HepG2 (cell line): ENCODE results near the gene VDR. TPM values are rescaled to one million over a fixed set of nuclear protein-coding genes. Genes with fewer than 3 reads are reported as not detected.

Source experiments
- CERS6 ChIP-seq: sonication (generic); formaldehyde crosslinking; IDR thresholded peaks from 2 replicates; pipeline ENCODE4 v1.5.0; 2020; ENCODE audit warnings: missing genetic modification reagents
- FOXA1 ChIP-seq, 2 experiments: fragments of 450-650 bp in 1 of 2; sonication (generic) in 1 of 2; formaldehyde crosslinking in 1 of 2; IDR thresholded peaks; 2 replicates each; pipeline versions ENCODE4 v1.4.0 to v1.6.1; 2016 to 2020; ENCODE audit warnings: missing genetic modification reagents in 1 of 2
- GTF3A ChIP-seq: sonication (generic); formaldehyde crosslinking; conservative IDR thresholded peaks from 2 replicates; pipeline ENCODE4 v1.4.0; 2020; ENCODE audit warnings: mild to moderate bottlenecking, missing genetic modification reagents
- HOXD1 ChIP-seq: sonication (generic); formaldehyde crosslinking; IDR thresholded peaks from 2 replicates; pipeline ENCODE4 v1.5.0; 2020; ENCODE audit warnings: missing genetic modification reagents
- KDM2A ChIP-seq: sonication (generic); formaldehyde crosslinking; IDR thresholded peaks from 2 replicates; pipeline ENCODE4 v1.4.0; 2020; ENCODE audit warnings: low read depth, missing genetic modification reagents, borderline replicate concordance
- MYNN ChIP-seq: sonication (generic); formaldehyde crosslinking; IDR thresholded peaks from 2 replicates; pipeline ENCODE4 v1.4.0; 2020; ENCODE audit warnings: mild to moderate bottlenecking, low read depth, missing genetic modification reagents
- ZNF318 ChIP-seq: sonication (generic); formaldehyde crosslinking; IDR thresholded peaks from 2 replicates; pipeline ENCODE4 v1.4.0; 2020; ENCODE audit warnings: mild to moderate bottlenecking, missing genetic modification reagents
- ZNF367 ChIP-seq: sonication (generic); formaldehyde crosslinking; IDR thresholded peaks from 2 replicates; pipeline ENCODE4 v1.4.0; 2020; ENCODE audit warnings: missing genetic modification reagents, borderline replicate concordance
- ZNF563 ChIP-seq: sonication (generic); formaldehyde crosslinking; IDR thresholded peaks from 2 replicates; pipeline ENCODE4 v1.8.0; 2022; ENCODE audit warnings: mild to moderate bottlenecking, moderate library complexity, missing genetic modification reagents
- polyA plus RNA-seq, 8 experiments: library from polyadenylated mRNA; depleted of rRNA in 3 of 8; stranded (reverse) in 7 of 8; unstranded in 1 of 8; fragments of >200 nt; fragmentation: Illumina TruSeq in 4 of 8; extraction: Trizol in 4 of 8; gene quantifications; 2 replicates each; pipeline versions ENCODE4 v1.2.1 to v1.2.3, GENCODE V29; 2011 to 2016; ENCODE audit warnings: low read depth in 4 of 8, missing spikeins in 1 of 8, mixed read lengths in 1 of 8; ENCODE audit not compliant: insufficient read depth in 1 of 8
- total RNA-seq, 5 experiments: library from RNA; depleted of rRNA; stranded (reverse); fragments of >200 nt; fragmentation: Illumina TruSeq; extraction: Trizol; gene quantifications; 2 replicates each; pipeline ENCODE4 v1.2.3, GENCODE V29; 2016; ENCODE audit warnings: low read depth in 1 of 5
- TF ChIP-seq, protein P1 (sequence below): sonication (generic); formaldehyde crosslinking; IDR thresholded peaks from 2 replicates; pipeline ENCODE4 v1.4.0; 2020; ENCODE audit warnings: mild to moderate bottlenecking, missing genetic modification reagents
- TF ChIP-seq, protein P2 (sequence below): sonication (generic); formaldehyde crosslinking; IDR thresholded peaks from 2 replicates; pipeline ENCODE4 v1.4.0; 2020; ENCODE audit warnings: missing genetic modification reagents, borderline replicate concordance
- TF ChIP-seq, protein P3 (sequence below): sonication (generic); formaldehyde crosslinking; IDR thresholded peaks from 2 replicates; pipeline ENCODE4 v1.4.0; 2020; ENCODE audit warnings: missing genetic modification reagents

VDR gene
- total and polyA plus RNA-seq, 2 of the 13 experiments (the other 11 are each of a cell fraction or from before 2014, with no cell fraction given): 0.08 to 0.33 TPM

DNA sequence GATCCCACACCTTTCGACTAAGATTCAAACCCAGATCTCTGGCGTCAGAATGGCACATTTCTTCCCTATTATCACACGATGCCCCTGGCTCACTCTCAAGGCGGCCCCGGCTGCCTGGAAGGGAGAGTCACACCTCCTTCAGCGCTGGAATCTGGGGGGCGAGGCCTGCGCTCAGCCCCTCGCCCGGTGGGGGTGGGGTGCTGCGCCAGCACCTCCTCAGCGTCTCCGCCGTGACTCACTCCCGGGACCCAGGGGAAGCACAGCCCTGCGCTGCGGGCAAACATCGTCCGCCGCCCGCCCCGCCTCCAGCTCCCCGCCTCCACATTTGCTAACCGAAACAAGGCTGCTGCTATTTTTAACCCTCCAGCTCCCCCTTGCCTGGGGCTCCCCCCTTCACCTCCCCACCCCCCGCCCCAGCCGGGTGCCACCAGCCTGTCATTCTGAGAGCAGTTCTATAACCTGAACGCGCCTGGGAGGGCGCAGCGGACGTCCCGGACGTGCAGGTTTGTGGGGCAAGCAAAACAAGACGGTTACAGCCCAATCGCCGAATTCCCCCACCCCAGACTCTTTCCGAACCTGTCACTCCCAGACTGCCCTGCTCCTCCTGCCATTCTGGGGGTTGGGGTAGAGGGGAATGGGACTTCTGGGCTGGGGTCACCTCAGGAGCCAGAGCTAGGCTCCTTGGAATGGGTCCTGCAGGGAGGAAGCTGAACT is 91.8 kb downstream of the VDR start (continued):
- no peak for TF ChIP-seq ZNF318 (CRISPR knock-in tag)
- TF ChIP-seq HOXD1 (CRISPR knock-in tag): no peak
- TF ChIP-seq, protein P1, sequence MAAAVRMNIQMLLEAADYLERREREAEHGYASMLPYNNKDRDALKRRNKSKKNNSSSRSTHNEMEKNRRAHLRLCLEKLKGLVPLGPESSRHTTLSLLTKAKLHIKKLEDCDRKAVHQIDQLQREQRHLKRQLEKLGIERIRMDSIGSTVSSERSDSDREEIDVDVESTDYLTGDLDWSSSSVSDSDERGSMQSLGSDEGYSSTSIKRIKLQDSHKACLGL (CRISPR knock-in tag): no peak
- no peak for TF ChIP-seq KDM2A (CRISPR knock-in tag)
- no peak for TF ChIP-seq ZNF563 (CRISPR knock-in tag)
- no peak for TF ChIP-seq ZNF367 (CRISPR knock-in tag)
- TF ChIP-seq, protein P2, sequence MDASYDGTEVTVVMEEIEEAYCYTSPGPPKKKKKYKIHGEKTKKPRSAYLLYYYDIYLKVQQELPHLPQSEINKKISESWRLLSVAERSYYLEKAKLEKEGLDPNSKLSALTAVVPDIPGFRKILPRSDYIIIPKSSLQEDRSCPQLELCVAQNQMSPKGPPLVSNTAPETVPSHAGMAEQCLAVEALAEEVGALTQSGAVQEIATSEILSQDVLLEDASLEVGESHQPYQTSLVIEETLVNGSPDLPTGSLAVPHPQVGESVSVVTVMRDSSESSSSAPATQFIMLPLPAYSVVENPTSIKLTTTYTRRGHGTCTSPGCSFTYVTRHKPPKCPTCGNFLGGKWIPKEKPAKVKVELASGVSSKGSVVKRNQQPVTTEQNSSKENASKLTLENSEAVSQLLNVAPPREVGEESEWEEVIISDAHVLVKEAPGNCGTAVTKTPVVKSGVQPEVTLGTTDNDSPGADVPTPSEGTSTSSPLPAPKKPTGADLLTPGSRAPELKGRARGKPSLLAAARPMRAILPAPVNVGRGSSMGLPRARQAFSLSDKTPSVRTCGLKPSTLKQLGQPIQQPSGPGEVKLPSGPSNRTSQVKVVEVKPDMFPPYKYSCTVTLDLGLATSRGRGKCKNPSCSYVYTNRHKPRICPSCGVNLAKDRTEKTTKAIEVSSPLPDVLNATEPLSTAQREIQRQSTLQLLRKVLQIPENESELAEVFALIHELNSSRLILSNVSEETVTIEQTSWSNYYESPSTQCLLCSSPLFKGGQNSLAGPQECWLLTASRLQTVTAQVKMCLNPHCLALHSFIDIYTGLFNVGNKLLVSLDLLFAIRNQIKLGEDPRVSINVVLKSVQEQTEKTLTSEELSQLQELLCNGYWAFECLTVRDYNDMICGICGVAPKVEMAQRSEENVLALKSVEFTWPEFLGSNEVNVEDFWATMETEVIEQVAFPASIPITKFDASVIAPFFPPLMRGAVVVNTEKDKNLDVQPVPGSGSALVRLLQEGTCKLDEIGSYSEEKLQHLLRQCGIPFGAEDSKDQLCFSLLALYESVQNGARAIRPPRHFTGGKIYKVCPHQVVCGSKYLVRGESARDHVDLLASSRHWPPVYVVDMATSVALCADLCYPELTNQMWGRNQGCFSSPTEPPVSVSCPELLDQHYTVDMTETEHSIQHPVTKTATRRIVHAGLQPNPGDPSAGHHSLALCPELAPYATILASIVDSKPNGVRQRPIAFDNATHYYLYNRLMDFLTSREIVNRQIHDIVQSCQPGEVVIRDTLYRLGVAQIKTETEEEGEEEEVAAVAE (CRISPR knock-in tag): no peak
- TF ChIP-seq, protein P3, sequence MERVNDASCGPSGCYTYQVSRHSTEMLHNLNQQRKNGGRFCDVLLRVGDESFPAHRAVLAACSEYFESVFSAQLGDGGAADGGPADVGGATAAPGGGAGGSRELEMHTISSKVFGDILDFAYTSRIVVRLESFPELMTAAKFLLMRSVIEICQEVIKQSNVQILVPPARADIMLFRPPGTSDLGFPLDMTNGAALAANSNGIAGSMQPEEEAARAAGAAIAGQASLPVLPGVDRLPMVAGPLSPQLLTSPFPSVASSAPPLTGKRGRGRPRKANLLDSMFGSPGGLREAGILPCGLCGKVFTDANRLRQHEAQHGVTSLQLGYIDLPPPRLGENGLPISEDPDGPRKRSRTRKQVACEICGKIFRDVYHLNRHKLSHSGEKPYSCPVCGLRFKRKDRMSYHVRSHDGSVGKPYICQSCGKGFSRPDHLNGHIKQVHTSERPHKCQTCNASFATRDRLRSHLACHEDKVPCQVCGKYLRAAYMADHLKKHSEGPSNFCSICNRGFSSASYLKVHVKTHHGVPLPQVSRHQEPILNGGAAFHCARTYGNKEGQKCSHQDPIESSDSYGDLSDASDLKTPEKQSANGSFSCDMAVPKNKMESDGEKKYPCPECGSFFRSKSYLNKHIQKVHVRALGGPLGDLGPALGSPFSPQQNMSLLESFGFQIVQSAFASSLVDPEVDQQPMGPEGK (CRISPR knock-in tag): peak; percentile 57; the same call in 1 of the 2 replicates
- TF ChIP-seq FOXA1 (IDR thresholded peaks at IDR 0.05): no peak
- TF ChIP-seq FOXA1 (CRISPR knock-in tag; IDR thresholded peaks at IDR 0.05): no peak
- no peak for TF ChIP-seq CERS6 (CRISPR knock-in tag)
- no peak for TF ChIP-seq GTF3A (CRISPR knock-in tag)
- no peak for TF ChIP-seq MYNN (CRISPR knock-in tag)
